ENCODE data around the gene ODAD4.
"Not testable (repeated sequence)": the region's sequence is repeated elsewhere in the genome, so short reads cannot be mapped to it uniquely, and the experiment has no call there.

ODAD4 gene

GRCh38 chr17:41915020-41915419 lies 15.4 kb upstream of the ODAD4 start:
- FAIRE-seq, result no peak

- no peak for FAIRE-seq
Observed at GRCh38 chr17:41915566-41915965, 14.9 kb upstream of the ODAD4 start.

- no peak for FAIRE-seq
Observed at GRCh38 chr17:41917192-41917591, 13.2 kb upstream of the ODAD4 start.

GRCh38 chr17:41917679-41918313 lies 12.6 kb upstream of the ODAD4 start:
- no peak for FAIRE-seq

GRCh38 chr17:41918314-41919164 lies 11.9 kb upstream of the ODAD4 start, which contains the start of gene ACLY:
ACLY (minus strand) TSS chr17:41918951; CDS start chr17:41913873, 5,078 bp downstream.
- peak; percentile 46 for FAIRE-seq

GRCh38 chr17:41919165-41919817 lies 11.1 kb upstream of the ODAD4 start:
- FAIRE-seq, result no peak

- FAIRE-seq, result no peak
Observed at GRCh38 chr17:41919840-41920579, 10.4 kb upstream of the ODAD4 start.

- no peak for FAIRE-seq
Observed at GRCh38 chr17:41920580-41920955, 9.8 kb upstream of the ODAD4 start.

GRCh38 chr17:41925991-41926590 lies 4.3 kb upstream of the ODAD4 start:
- no peak for FAIRE-seq

- FAIRE-seq, result no peak
Observed at GRCh38 chr17:41928693-41929251, 1.6 kb upstream of the ODAD4 start.

- not testable (repeated sequence) for FAIRE-seq
Observed at GRCh38 chr17:41930833-41931156, 378 bp downstream of the ODAD4 start.

- not testable (repeated sequence) for FAIRE-seq
Observed at GRCh38 chr17:41931715-41932114, 1.3 kb downstream of the ODAD4 start.

- no peak for FAIRE-seq
Observed at GRCh38 chr17:41932816-41933389, 2.5 kb downstream of the ODAD4 start.

GRCh38 chr17:41935641-41936040 lies 5.2 kb downstream of the ODAD4 start:
- FAIRE-seq, result no peak

- FAIRE-seq, result no peak
Observed at GRCh38 chr17:41937970-41938954, 7.8 kb downstream of the ODAD4 start.

GRCh38 chr17:41939044-41939692 lies 8.8 kb downstream of the ODAD4 start:
- FAIRE-seq, result no peak

GRCh38 chr17:41939693-41940090 lies 9.3 kb downstream of the ODAD4 start:
- FAIRE-seq, result no peak

- FAIRE-seq, result no peak
Observed at GRCh38 chr17:41941168-41941567, 10.8 kb downstream of the ODAD4 start.

- no peak for FAIRE-seq
Observed at GRCh38 chr17:41942626-41943373, 12.4 kb downstream of the ODAD4 start.
